Measurements from ENCODE around the gene UNC13D. TPM values are rescaled to one million over a fixed set of nuclear protein-coding genes. Genes with fewer than 3 reads are reported as not detected.

The UNC13D gene
- total and polyA plus RNA-seq, 9 of the 15 experiments (the other 6 are each of a cell fraction or from before 2014, with no cell fraction given) = 0.86 to 244 (median 69.2) TPM

GRCh38 chr17:75826561-75827307, 17.5 kb downstream of the UNC13D start:
- H3K27me3 ChIP-seq (ENCODE audit: control insufficient read depth in 2 of 2, insufficient read depth in 2 of 2, low read length in 2 of 2) = no peaks in the 10 kb centered on the region
- FAIRE-seq (no peak), ATAC-seq (no peak), DNase-seq (ENCODE audit: extremely low read depth in 1 of 4, low spot score in 3 of 4) (no peak)
- ChIA-PET CTCF (ENCODE audit: low intra/inter-chr PET ratio) (no interaction called here), POLR2A (interaction anchor here (0.6 to 8.0 kb wide), 17 partner anchors 10 to 73 kb away, joined by 3 to 121 read pairs (median 3); partner anchors contain the start of gene GALK1)
- intact Hi-C loops (cut with micrococcal nuclease) (no loop called here), in situ Hi-C loops (cut with MboI) (no loop called here)
- H3K4me1 ChIP-seq (replicated peaks in 1 of 2; ENCODE audit: control insufficient read depth in 2 of 2, insufficient read depth in 2 of 2, low read length in 2 of 2) = peaks cover 0 to 56% of the 10 kb centered on the region in 2 experiments; a peak in 2 of 5 replicates
- no peaks in the 10 kb centered on the region for H3K79me2 ChIP-seq (ENCODE audit: control insufficient read depth, insufficient read depth, low read length)
- 0 out of 4 replicates have a peak, but pooled peaks of 1 of the 2 experiments have one; percentile 12 for TF ChIP-seq MAZ (CRISPR knock-in tag; conservative IDR thresholded peaks at IDR 0.05 in 1 of 2, IDR thresholded peaks at IDR 0.05 in 1 of 2)
- TF ChIP-seq SUPT5H (IDR thresholded peaks at IDR 0.05) = peak; percentile 55
- TF ChIP-seq SAFB (IDR thresholded peaks at IDR 0.05; ENCODE audit: borderline replicate concordance, low read depth, low read length) = no peak
- 0 out of 2 replicates have a peak, but pooled peaks have one; percentile 3 for TF ChIP-seq POLR2A (conservative IDR thresholded peaks at IDR 0.05)
- no peak for TF ChIP-seq ZNF76 (CRISPR knock-in tag; IDR thresholded peaks at IDR 0.05; ENCODE audit: borderline replicate concordance)
- peak; percentile 87 for TF ChIP-seq POLR2AphosphoS2 (IDR thresholded peaks at IDR 0.05; ENCODE audit: low read length)
- TF ChIP-seq ZBTB5 (IDR thresholded peaks at IDR 0.05) = no peak
- H3K9me1 ChIP-seq (ENCODE audit: control insufficient read depth, insufficient read depth, low read length) = no peaks in the 10 kb centered on the region
- no TSS peak for BruUV-seq (replicated peaks)
- WGBS (ENCODE audit: insufficient coverage, low coverage, missing lambda C conversion rate) = 80% methylated on average over 13 of the region's 14 CpGs
- no peaks in the 10 kb centered on the region for H4K20me1 ChIP-seq (replicated peaks; ENCODE audit: control insufficient read depth, insufficient read depth, low read length)
- no peak overlapping the region for H2AFZ ChIP-seq (ENCODE audit: low read depth, low read length)
- H3K36me3 ChIP-seq (ENCODE audit: control insufficient read depth, insufficient read depth, low read length) = peaks cover 78% of the 10 kb centered on the region; the same call in 2 of the 3 replicates
- no peak overlapping the region for H3K27ac ChIP-seq (ENCODE audit: extremely low read depth, low read depth, low read length)
- no peaks in the 10 kb centered on the region for H3K9me3 ChIP-seq (replicated peaks; ENCODE audit: control insufficient read depth, insufficient read depth, low read depth, low read length)
- H3K4me3 ChIP-seq = no peak overlapping the region
- peak overlapping the region in 1 of 2 experiments; percentile 74; a peak in 2 of 4 replicates for H3K9ac ChIP-seq (ENCODE audit: insufficient read depth in 1 of 2, low read depth in 2 of 2, low read length in 2 of 2)
- H3K4me2 ChIP-seq (ENCODE audit: insufficient read depth, low read length) = no peak overlapping the region
